Immature natural killer cell (primary cell): ENCODE results near the gene DIPK1B. TPM values are rescaled to one million over a fixed set of nuclear protein-coding genes. Genes with fewer than 3 reads are reported as not detected.
"Not testable (repeated sequence)": the region's sequence is repeated elsewhere in the genome, so short reads cannot be mapped to it uniquely, and the experiment has no call there.

Experiments used
- DNase-seq, 3 donors: peaks; one replicate each; pipeline ENCODE4 v3.0.0; 2022; ENCODE audit warnings: mixed read lengths in 1 of 3
- H3K27ac Mint-ChIP-seq, 6 donors: one replicate each; pipeline ENCODE4 v1.8.0; 2020; ENCODE audit warnings: mixed read lengths in 6 of 6, mild to moderate bottlenecking in 5 of 6, inconsistent platforms in 4 of 6, moderate library complexity in 3 of 6
- H3K27me3 Mint-ChIP-seq, 3 donors: one replicate each; pipeline ENCODE4 v1.8.0; 2020 to 2021; ENCODE audit warnings: low read depth in 3 of 3, mild to moderate bottlenecking in 3 of 3, mixed read lengths in 3 of 3, moderate library complexity in 3 of 3, inconsistent platforms in 1 of 3
- H3K36me3 Mint-ChIP-seq, 3 donors: one replicate each; pipeline ENCODE4 v1.8.0; 2020; ENCODE audit warnings: mixed read lengths in 3 of 3, inconsistent platforms in 2 of 3, mild to moderate bottlenecking in 2 of 3
- H3K4me1 Mint-ChIP-seq, 2 donors: one replicate each; pipeline ENCODE4 v1.8.0; 2020; ENCODE audit warnings: inconsistent platforms in 2 of 2, mild to moderate bottlenecking in 2 of 2, mixed read lengths in 2 of 2, moderate library complexity in 1 of 2
- H3K4me3 Mint-ChIP-seq, 5 donors: one replicate each; pipeline ENCODE4 v1.8.0; 2020; ENCODE audit warnings: mild to moderate bottlenecking in 5 of 5, mixed read lengths in 5 of 5, inconsistent platforms in 3 of 5, moderate library complexity in 3 of 5
- H3K9me3 Mint-ChIP-seq, 6 donors: one replicate each; pipeline ENCODE4 v1.8.0; 2020; ENCODE audit warnings: mild to moderate bottlenecking in 6 of 6, mixed read lengths in 6 of 6, inconsistent platforms in 4 of 6, moderate library complexity in 3 of 6
- polyA plus RNA-seq, 3 donors: library from polyadenylated mRNA; unstranded; fragments of 300-500 nt; fragmentation: Illumina TruSeq; gene quantifications; one replicate each; pipeline ENCODE4 v1.2.3, GENCODE V29; 2021

Gene DIPK1B
- polyA plus RNA-seq, 3 donors from 2014 or later: 0.19 TPM; not detected in 2

- H3K4me3 Mint-ChIP-seq, H3K27ac Mint-ChIP-seq, H3K4me1 Mint-ChIP-seq, H3K9me3 Mint-ChIP-seq, H3K27me3 Mint-ChIP-seq, H3K36me3 Mint-ChIP-seq, DNase-seq: not testable (repeated sequence)
Measured at GRCh38 chr9:136760834-136761544, 48.6 kb downstream of the DIPK1B start.

- Mint-ChIP-seq H3K27me3 (no peaks in the 10 kb centered on the region), H3K4me1 (no peaks in the 10 kb centered on the region), H3K4me3 (no peak overlapping the region)
Measured at GRCh38 chr9:136761545-136761981, 49.2 kb downstream of the DIPK1B start.

DNA sequence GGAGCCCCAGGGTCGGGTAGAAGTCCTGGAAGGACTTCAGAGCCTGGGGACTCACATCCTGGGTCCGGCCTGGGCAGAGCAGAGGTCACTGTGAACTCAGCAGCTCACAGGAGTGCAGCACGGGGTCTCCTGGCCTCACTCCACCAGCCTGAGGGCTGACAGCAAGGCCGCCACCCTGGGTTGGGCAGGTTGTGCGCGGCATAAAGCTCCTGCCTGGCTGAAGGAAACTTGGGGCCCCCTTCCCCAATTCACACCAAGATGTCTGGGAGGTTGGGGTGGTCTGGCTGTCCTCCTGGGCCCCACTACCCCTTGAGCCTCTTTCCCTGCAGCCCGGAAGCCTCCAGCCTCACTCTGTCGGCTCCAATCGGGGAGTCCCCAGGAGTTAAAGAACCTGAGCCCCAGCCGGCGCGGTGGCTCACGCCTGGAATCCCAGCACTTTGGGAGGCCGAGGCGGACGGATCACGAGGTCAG lies 49.9 kb downstream of the DIPK1B start:
- no peaks in the 10 kb centered on the region for H3K36me3 Mint-ChIP-seq
- no peak overlapping the region for H3K4me3 Mint-ChIP-seq
- no peaks in the 10 kb centered on the region for H3K9me3 Mint-ChIP-seq
- no peak for DNase-seq
- H3K27ac Mint-ChIP-seq: no peak overlapping the region
- no peaks in the 10 kb centered on the region for H3K27me3 Mint-ChIP-seq
- H3K4me1 Mint-ChIP-seq: no peaks in the 10 kb centered on the region

More at GRCh38 chr9:136761545-136761981, 49.2 kb downstream of the DIPK1B start:
- H3K27ac Mint-ChIP-seq: no peak overlapping the region
- no peak for DNase-seq
- H3K36me3 Mint-ChIP-seq: no peaks in the 10 kb centered on the region
- H3K9me3 Mint-ChIP-seq: no peaks in the 10 kb centered on the region

GRCh38 chr9:136762915-136763648 lies 50.7 kb downstream of the DIPK1B start:
- H3K9me3 Mint-ChIP-seq: no peaks in the 10 kb centered on the region
- no peaks in the 10 kb centered on the region for H3K27me3 Mint-ChIP-seq
- H3K27ac Mint-ChIP-seq: no peak overlapping the region
- H3K36me3 Mint-ChIP-seq: no peaks in the 10 kb centered on the region
- H3K4me1 Mint-ChIP-seq: no peaks in the 10 kb centered on the region
- peak in 2 of 3 donors; percentile 14 to 28 for DNase-seq
- no peak overlapping the region for H3K4me3 Mint-ChIP-seq

DNA sequence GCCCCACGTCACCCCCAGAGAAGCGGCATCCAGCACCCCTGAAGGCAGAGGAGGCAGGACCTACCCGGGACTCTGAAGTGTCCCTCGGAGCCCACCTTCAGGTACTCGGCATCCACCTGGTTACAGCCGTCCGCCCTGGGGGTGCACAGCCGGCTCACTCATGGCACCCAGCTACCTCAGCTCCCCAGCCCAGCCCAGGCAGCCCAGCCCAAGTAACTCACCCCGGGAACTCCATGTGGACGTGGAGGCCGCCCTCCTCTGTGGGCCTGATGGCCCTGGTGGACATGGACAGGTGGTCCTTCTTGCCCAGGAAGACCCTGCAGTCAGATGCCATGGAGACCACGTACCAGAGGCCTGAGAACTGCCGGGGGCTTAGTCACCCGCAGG lies 51.3 kb downstream of the DIPK1B start:
- no peak for DNase-seq
- H3K27me3 Mint-ChIP-seq: no peaks in the 10 kb centered on the region
- no peaks in the 10 kb centered on the region for H3K4me1 Mint-ChIP-seq
- no peak overlapping the region for H3K4me3 Mint-ChIP-seq
- no peak overlapping the region for H3K27ac Mint-ChIP-seq
- no peaks in the 10 kb centered on the region for H3K36me3 Mint-ChIP-seq
- no peaks in the 10 kb centered on the region for H3K9me3 Mint-ChIP-seq

GRCh38 chr9:136764301-136764891 lies 52.0 kb downstream of the DIPK1B start, which contains the start of gene LCN15:
LCN15 (minus strand) TSS chr9:136764518; CDS start chr9:136764488, 30 bp downstream.
- no peaks in the 10 kb centered on the region for H3K27me3 Mint-ChIP-seq
- no peak within 1 kb of the TSS for H3K4me3 Mint-ChIP-seq

DNA sequence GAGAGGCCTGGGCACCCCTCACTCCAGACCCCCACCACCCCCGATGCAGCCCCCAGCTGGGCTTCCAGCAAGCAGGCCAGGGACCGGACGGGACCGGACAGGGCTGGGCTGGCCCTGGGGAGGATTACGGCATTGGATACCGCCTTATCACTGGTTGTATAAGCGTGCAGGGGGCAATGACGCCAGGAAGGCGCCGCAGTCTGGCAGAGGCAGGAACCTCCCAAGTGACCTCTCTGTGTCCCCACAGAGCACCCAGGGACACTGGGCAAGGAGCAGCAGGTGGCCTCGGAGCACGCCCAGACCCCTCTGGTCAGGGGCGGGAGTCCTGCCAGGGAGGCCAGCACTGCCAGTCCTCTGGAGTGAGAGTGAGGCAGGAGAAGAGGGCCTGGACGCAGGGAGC lies 52.7 kb downstream of the DIPK1B start:
- Mint-ChIP-seq H3K4me3 (no peak overlapping the region), H3K9me3 (no peaks in the 10 kb centered on the region), H3K27ac (peak overlapping the region in 1 of 6 donors; percentile 37), H3K36me3 (no peaks in the 10 kb centered on the region), H3K27me3 (no peaks in the 10 kb centered on the region), H3K4me1 (peaks cover 0 to 1% of the 10 kb centered on the region in 2 donors)
- DNase-seq: no peak

More at GRCh38 chr9:136764301-136764891, 52.0 kb downstream of the DIPK1B start, which contains the start of gene LCN15:
- peak within 1 kb of the TSS in 1 of 6 donors; percentile 37 for H3K27ac Mint-ChIP-seq
- no peaks in the 10 kb centered on the region for H3K9me3 Mint-ChIP-seq
- no peak for DNase-seq
- no peaks in the 10 kb centered on the region for H3K4me1 Mint-ChIP-seq
- no peaks in the 10 kb centered on the region for H3K36me3 Mint-ChIP-seq

DNA sequence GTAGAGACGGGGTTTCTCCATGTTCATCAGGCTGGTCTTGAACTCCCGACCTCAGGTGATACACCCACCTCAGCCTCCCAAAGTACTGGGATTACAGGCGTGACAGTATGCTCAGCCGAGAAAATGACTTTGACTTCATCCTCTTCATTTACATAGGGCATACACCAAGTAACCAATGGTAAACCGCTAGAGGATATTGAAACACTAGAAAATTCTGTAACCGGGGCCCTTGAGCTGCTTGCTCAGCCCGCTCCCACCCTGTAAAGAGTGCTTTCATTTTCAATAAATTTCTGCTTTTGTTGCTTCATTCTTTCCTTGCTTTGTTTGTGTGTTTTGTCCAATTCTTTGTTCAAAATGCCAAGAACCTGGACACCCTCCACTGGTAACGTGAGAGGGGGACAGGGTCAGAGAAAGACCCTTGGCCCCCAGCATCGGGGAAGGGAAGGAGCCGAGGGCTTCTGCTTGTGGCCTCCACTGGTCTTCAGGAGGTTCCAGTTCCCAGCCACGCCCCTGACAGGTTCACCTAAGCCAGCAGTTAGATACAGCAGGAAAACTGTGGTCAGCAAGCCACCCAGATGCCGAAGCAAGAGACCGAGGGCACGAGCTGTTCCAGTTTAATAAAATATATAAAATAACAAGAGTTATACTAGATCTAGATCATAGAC lies 53.5 kb downstream of the DIPK1B start:
- H3K9me3 Mint-ChIP-seq, H3K27me3 Mint-ChIP-seq, H3K4me3 Mint-ChIP-seq, H3K36me3 Mint-ChIP-seq, H3K4me1 Mint-ChIP-seq, DNase-seq: not testable (repeated sequence)
- peak overlapping the region in 1 of 6 donors; percentile 37 for H3K27ac Mint-ChIP-seq

GRCh38 chr9:136766410-136767120 lies 54.2 kb downstream of the DIPK1B start:
- DNase-seq, H3K4me1 Mint-ChIP-seq, H3K27me3 Mint-ChIP-seq, H3K9me3 Mint-ChIP-seq, H3K4me3 Mint-ChIP-seq, H3K36me3 Mint-ChIP-seq: not testable (repeated sequence)
- peak overlapping the region in 2 of 6 donors; percentile 51 to 59 for H3K27ac Mint-ChIP-seq

- Mint-ChIP-seq H3K27me3 (peaks cover 0 to 4% (median 0%) of the 10 kb centered on the region in 3 donors), H3K36me3 (no peaks in the 10 kb centered on the region), H3K4me1 (peaks cover 0 to 3% of the 10 kb centered on the region in 2 donors), H3K4me3 (no peak overlapping the region), H3K27ac (no peak overlapping the region), H3K9me3 (no peaks in the 10 kb centered on the region)
- DNase-seq: peak in 2 of 3 donors; percentile 31 to 32
Measured at GRCh38 chr9:136769710-136770191, 57.4 kb downstream of the DIPK1B start.

DNA sequence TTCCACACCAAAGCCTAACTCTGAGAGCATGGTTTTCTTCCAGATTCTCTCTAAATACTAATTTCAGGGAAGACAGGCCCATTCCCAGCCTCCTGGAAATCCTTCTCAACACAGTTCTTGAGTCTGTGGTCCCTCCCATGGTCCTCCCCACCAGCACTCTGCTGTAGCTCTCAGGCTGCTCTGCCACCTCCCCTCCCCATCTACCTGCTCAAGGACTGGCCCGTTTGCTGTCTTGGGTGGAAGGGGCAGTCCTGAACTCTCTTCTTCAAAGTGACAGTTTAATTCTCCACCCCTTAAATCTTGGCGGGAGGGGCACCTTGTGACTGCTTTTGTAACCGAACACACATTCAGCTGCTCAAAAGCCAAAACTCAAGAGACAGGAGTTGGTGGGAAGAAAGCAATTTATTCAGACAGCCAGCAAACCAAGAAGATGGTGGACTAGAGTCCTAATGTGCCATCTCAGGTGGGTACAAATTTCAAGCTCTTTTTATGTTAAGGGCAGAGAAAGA lies 59.6 kb downstream of the DIPK1B start:
- DNase-seq: no peak
- H3K4me1 Mint-ChIP-seq: peaks cover 0 to 3% of the 10 kb centered on the region in 2 donors
- H3K4me3 Mint-ChIP-seq: no peak overlapping the region
- H3K36me3 Mint-ChIP-seq: no peaks in the 10 kb centered on the region
- no peak overlapping the region for H3K27ac Mint-ChIP-seq
- no peaks in the 10 kb centered on the region for H3K9me3 Mint-ChIP-seq
- H3K27me3 Mint-ChIP-seq: peaks cover under 1 to 4% (median 1%) of the 10 kb centered on the region in 3 donors

GRCh38 chr9:136773386-136774044 lies 61.1 kb downstream of the DIPK1B start:
- Mint-ChIP-seq H3K36me3 (no peaks in the 10 kb centered on the region), H3K4me3 (no peak overlapping the region), H3K4me1 (peaks cover 0 to 3% of the 10 kb centered on the region in 2 donors), H3K27ac (no peak overlapping the region), H3K27me3 (peaks cover 1 to 6% (median 4%) of the 10 kb centered on the region in 3 donors), H3K9me3 (peaks cover 0 to 2% (median 0%) of the 10 kb centered on the region in 6 donors)
- DNase-seq: no peak
